PC-9 (cell line): ENCODE measurements around the gene KLC4. TPM values are rescaled to one million over a fixed set of nuclear protein-coding genes. Genes with fewer than 3 reads are reported as not detected.

Experiments used
- Bru-seq: library from RNA; stranded (reverse); fragments of 400-500 nt; gene quantifications from one replicate; lab custom pipeline; 2021; lab: Mats Ljungman, UMichigan
- BruChase-seq, 2 experiments: library from RNA; stranded (reverse); fragments of 400-500 nt; gene quantifications; one replicate each; lab custom pipeline; 2021; lab: Mats Ljungman, UMichigan
- BruUV-seq: library from RNA; stranded (reverse); fragments of 400-500 nt; replicated peaks from 2 replicates; lab custom pipeline; 2021; lab: Mats Ljungman, UMichigan
- CTCF ChIA-PET: fragments of 300-600 bp; sonication (Branson Sonifier 250); formaldehyde crosslinking; loops from one replicate; lab custom pipeline; 2022; ENCODE audit warnings: antibody characterized with exemption; lab: Charles Lee
- POLR2A ChIA-PET: fragments of 300-600 bp; sonication (Branson Sonifier 250); formaldehyde crosslinking; loops from one replicate; lab custom pipeline; 2022; ENCODE audit warnings: antibody characterized with exemption; ENCODE audit not compliant: unreplicated experiment; lab: Charles Lee
- DNase-seq, 2 experiments: peaks; one replicate each; pipeline versions ENCODE4 v3.0.0 to v3.0.0-alpha.2; 2015 to 2022; ENCODE audit warnings: mixed read lengths in 1 of 2
- H2AFZ ChIP-seq: fragments of 200-600 bp; sonication (generic); 2 replicates; pipeline ENCODE4 v1.8.1; 2017; ENCODE audit warnings: antibody characterized with exemption
- H3F3A ChIP-seq: fragments of 200-600 bp; sonication (generic); 2 replicates; pipeline ENCODE4 v1.8.1; 2017; ENCODE audit warnings: antibody characterized with exemption, mild to moderate bottlenecking, low read depth; ENCODE audit not compliant: insufficient read depth
- H3K27ac ChIP-seq: fragments of 200-600 bp; sonication (generic); 2 replicates; pipeline ENCODE4 v1.6.1; 2016; ENCODE audit warnings: mixed run types
- H3K27me3 ChIP-seq: fragments of 200-600 bp; sonication (generic); 2 replicates; pipeline ENCODE4 v1.6.1; 2016; ENCODE audit warnings: low read depth, mixed run types; ENCODE audit not compliant: insufficient read depth
- H3K36me3 ChIP-seq: fragments of 200-600 bp; sonication (generic); 2 replicates; pipeline ENCODE4 v1.6.1; 2016; ENCODE audit warnings: low read depth, mixed run types
- H3K4me1 ChIP-seq: fragments of 200-600 bp; sonication (generic); replicated peaks from 2 replicates; pipeline ENCODE4 v1.6.1; 2016; ENCODE audit warnings: mixed run types; ENCODE audit not compliant: insufficient read depth
- H3K4me2 ChIP-seq: fragments of 200-600 bp; sonication (generic); 2 replicates; pipeline ENCODE4 v1.6.1; 2017; ENCODE audit warnings: mixed run types
- H3K4me3 ChIP-seq: fragments of 200-600 bp; sonication (generic); 2 replicates; pipeline ENCODE4 v1.6.1; 2016; ENCODE audit warnings: mixed run types
- H3K79me2 ChIP-seq: fragments of 200-600 bp; sonication (generic); 2 replicates; pipeline ENCODE4 v1.6.1; 2017; ENCODE audit warnings: low read depth, mixed run types
- H3K9me2 ChIP-seq: fragments of 200-600 bp; sonication (generic); 2 replicates; pipeline ENCODE4 v1.8.1; 2017; ENCODE audit warnings: mild to moderate bottlenecking; ENCODE audit not compliant: insufficient read depth
- H3K9me3 ChIP-seq: fragments of 200-600 bp; sonication (generic); 2 replicates; pipeline ENCODE4 v1.8.1; 2016; ENCODE audit warnings: low read depth; ENCODE audit not compliant: insufficient read depth
- H4K20me1 ChIP-seq: fragments of 200-600 bp; sonication (generic); 2 replicates; pipeline ENCODE4 v1.8.1; 2017; ENCODE audit not compliant: insufficient read depth
- EZH2 ChIP-seq: fragments of 200-600 bp; sonication (generic); IDR thresholded peaks from 2 replicates; pipeline ENCODE4 v1.8.0; 2017; ENCODE audit warnings: antibody characterized with exemption, low read depth
- intact Hi-C: fragments of 100-400 bp; cut with micrococcal nuclease; formaldehyde crosslinking; loops from one replicate; pipeline ENCODE4 v1.10.0; 2022; ENCODE audit not compliant: unreplicated experiment
- long read RNA-seq: library from polyadenylated mRNA; stranded (forward); transcript quantifications from one replicate; pipeline ENCODE4 v2.0.0, GENCODE V29; 2022
- total RNA-seq: library from RNA; stranded (reverse); gene quantifications from 2 replicates; pipeline ENCODE4 v1.2.3, GENCODE V29; 2021
- TF ChIP-seq, protein P1 (sequence below): fragments of 200-600 bp; sonication (generic); conservative IDR thresholded peaks from 2 replicates; pipeline ENCODE4 v1.6.1; 2017; ENCODE audit warnings: mixed run types, antibody characterized with exemption, mild to moderate bottlenecking, moderate library complexity

The KLC4 gene
- total RNA-seq (46.2 and 46.7 TPM in 2 replicates), Bru-seq, nascent RNA (percentile 48 among the genes with signal in this experiment), BruChase-seq, experiment 1, labeled RNA remaining after a 2-hour chase (percentile 62 among the genes with signal in this experiment), BruChase-seq, experiment 2, labeled RNA remaining after a 6-hour chase (percentile 64 among the genes with signal in this experiment)
- long read RNA-seq, transcript KLC4-202 (16 exons, 2,404 nt) = major isoform, 9 of 42 reads
- long read RNA-seq, transcript KLC4-201 (16 exons, 2,688 nt) = minor isoform, 5 of 42 reads
- long read RNA-seq, partial matches to known transcripts = 17 of 42 reads
- long read RNA-seq, other reads (novel, unspliced or antisense) = 9 of 42 reads

DNA sequence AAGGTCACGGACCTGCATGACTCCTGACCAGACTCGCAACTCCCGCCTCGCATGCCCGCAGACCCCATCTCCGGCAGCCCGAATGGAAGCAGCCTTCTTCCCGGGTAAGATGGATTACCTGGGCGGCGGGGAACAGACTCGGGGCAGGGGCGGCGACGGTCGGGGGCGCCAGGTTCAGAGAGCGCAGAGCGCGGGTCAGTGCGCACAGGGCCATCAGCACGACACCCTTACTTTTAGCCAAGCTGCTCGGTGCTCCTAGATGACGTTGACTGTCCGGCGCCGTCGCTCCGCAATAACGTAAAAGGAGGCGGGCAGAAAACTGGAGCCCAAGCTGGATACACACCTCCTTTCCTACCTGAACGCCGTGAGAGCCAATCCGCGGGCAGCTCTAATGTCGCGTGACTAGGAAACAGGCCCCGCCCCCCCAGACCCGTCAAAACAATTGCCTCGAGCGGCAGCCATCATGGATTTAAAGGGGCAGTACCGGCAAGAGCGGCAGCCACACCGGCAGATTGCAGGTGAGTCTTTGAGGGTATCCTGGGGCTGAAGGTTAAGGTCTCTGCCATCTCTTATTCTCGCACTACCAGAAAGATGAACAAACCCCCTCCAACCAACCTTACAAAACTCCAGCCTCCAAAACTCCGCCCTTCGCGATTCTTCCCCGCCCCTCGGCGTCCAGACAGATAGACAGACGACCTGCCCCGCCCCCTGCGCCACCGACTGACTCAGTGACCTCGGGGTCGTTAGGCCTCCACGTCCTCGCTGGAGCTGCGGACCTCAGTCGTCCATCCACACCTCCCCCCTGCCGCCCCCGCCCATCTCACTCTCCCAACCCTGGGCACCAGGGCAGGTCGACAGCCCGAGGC, at the start of gene KLC4, which contains the start of gene MRPL2:
KLC4 (plus strand) TSS at position 464 of the 866 bp plus-strand sequence. CDS start 1,705 bp downstream, outside the sequence.
MRPL2 (minus strand) TSS at position 267 of the 866 bp plus-strand sequence; CDS start at position 214, 53 bp downstream.
- ChIA-PET POLR2A (interaction anchor here (0.5 to 1.1 kb wide), 12 partner anchors 16 to 465 kb away, joined by 3 to 8 read pairs (median 6); partner anchors contain the start of genes CNPY3, CUL9, KLHDC3 and PPP2R5D), CTCF (interaction anchor here (0.5 to 1.2 kb wide), 2 partner anchors 85 to 437 kb away, joined by 4 read pairs; no protein-coding TSS in a partner anchor)
- Histone ChIP-seq H3K27me3 (no peaks in the 10 kb centered on the region), H3K79me2 (peaks cover 32% of the 10 kb centered on the region), H3K9me3 (no peaks in the 10 kb centered on the region), H3K4me3 (peak within 1 kb of the TSS; percentile 80), H3K4me2 (peak within 1 kb of the TSS; percentile 96), H3K27ac (peak within 1 kb of the TSS; percentile 61), H3K36me3 (no peaks in the 10 kb centered on the region; the same call in 1 of the 2 replicates), H4K20me1 (no peaks in the 10 kb centered on the region), H3F3A (peaks cover 26% of the 10 kb centered on the region; the same call in 1 of the 2 replicates), H3K4me1 (peaks cover 22% of the 10 kb centered on the region), H3K9me2 (no peaks in the 10 kb centered on the region), H2AFZ (peak within 1 kb of the TSS; percentile 87)
- BruUV-seq = no TSS peak
- intact Hi-C loops = loop anchor here (1.0 to 5.0 kb wide), 3 partner anchors 47 to 115 kb away; partner anchors contain the start of genes KLHDC3, MEA1 and SRF
- TF ChIP-seq EZH2 = no peak
- TF ChIP-seq, protein P1, sequence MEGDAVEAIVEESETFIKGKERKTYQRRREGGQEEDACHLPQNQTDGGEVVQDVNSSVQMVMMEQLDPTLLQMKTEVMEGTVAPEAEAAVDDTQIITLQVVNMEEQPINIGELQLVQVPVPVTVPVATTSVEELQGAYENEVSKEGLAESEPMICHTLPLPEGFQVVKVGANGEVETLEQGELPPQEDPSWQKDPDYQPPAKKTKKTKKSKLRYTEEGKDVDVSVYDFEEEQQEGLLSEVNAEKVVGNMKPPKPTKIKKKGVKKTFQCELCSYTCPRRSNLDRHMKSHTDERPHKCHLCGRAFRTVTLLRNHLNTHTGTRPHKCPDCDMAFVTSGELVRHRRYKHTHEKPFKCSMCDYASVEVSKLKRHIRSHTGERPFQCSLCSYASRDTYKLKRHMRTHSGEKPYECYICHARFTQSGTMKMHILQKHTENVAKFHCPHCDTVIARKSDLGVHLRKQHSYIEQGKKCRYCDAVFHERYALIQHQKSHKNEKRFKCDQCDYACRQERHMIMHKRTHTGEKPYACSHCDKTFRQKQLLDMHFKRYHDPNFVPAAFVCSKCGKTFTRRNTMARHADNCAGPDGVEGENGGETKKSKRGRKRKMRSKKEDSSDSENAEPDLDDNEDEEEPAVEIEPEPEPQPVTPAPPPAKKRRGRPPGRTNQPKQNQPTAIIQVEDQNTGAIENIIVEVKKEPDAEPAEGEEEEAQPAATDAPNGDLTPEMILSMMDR = no peak
- peak; percentile 94 to 95 for DNase-seq

DNA sequence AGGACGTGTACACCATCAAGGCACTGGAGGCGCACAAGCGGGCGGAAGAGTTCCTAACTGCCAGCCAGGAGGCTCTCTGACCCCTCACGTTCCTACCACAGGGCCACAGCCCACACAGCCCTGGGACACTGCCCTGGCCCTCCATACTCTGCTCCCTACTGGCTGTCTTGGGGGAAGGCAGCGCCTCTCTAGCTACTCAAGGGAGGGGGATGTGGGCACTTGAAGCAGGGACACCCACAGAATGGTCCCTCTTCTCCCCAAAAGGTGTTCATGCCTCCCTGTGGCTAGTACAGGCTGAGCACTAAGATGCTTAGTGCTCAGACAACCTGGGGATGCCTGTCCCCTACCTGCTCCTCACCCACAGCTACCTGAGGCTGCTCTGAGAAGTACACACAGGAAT, 48.2 kb upstream of the KLC4 start:
- Histone ChIP-seq H2AFZ (no peak overlapping the region), H3K9me2 (no peaks in the 10 kb centered on the region), H3K27ac (no peak overlapping the region), H3K4me2 (no peak overlapping the region), H3K4me3 (no peak overlapping the region), H3K4me1 (peaks cover 18% of the 10 kb centered on the region), H3K79me2 (peaks cover 35% of the 10 kb centered on the region), H3K9me3 (no peaks in the 10 kb centered on the region), H3K36me3 (no peaks in the 10 kb centered on the region), H4K20me1 (no peaks in the 10 kb centered on the region; the same call in 1 of the 2 replicates), H3K27me3 (no peaks in the 10 kb centered on the region), H3F3A (no peaks in the 10 kb centered on the region; the same call in 1 of the 2 replicates)
- no TSS peak for BruUV-seq
- no peak for DNase-seq
- ChIA-PET POLR2A (no interaction called here), CTCF (no interaction called here)
- no peak for TF ChIP-seq EZH2
- TF ChIP-seq, protein P1 = no peak
- intact Hi-C loops = loop anchor here (5.0 to 10.0 kb wide), 4 partner anchors 46 to 131 kb away; partner anchors contain the start of genes CNPY3, KLC4 and MRPL2
